ENCODE results near the gene C8B.

Gene C8B

GRCh38 chr1:56915960-56916359 lies 49.9 kb downstream of the C8B start:
- Histone ChIP-seq H3K36me3 (ENCODE audit: control insufficient read depth, insufficient read depth, low read length, severe bottlenecking) (no peaks in the 10 kb centered on the region), H3K9ac (ENCODE audit: low read length) (no peak overlapping the region), H3K9me3 (ENCODE audit: control insufficient read depth, low read length) (no peaks in the 10 kb centered on the region), H3K4me3 (ENCODE audit: low read length) (no peak overlapping the region), H3K27me3 (replicated peaks; ENCODE audit: control insufficient read depth, insufficient read depth, low read length) (no peaks in the 10 kb centered on the region), H3K4me1 (ENCODE audit: control insufficient read depth, insufficient read depth, low read length) (peaks cover 23% of the 10 kb centered on the region)
- DNase-seq (ENCODE audit: low read depth), result no peak

- no peak for DNase-seq (ENCODE audit: low read depth)
- H3K27me3 ChIP-seq (replicated peaks; ENCODE audit: control insufficient read depth, insufficient read depth, low read length), result no peaks in the 10 kb centered on the region
- peaks cover 39% of the 10 kb centered on the region for H3K4me1 ChIP-seq (ENCODE audit: control insufficient read depth, insufficient read depth, low read length)
- H3K36me3 ChIP-seq (ENCODE audit: control insufficient read depth, insufficient read depth, low read length, severe bottlenecking), result no peaks in the 10 kb centered on the region
- H3K9me3 ChIP-seq (ENCODE audit: control insufficient read depth, low read length), result no peaks in the 10 kb centered on the region
- no peak overlapping the region for H3K4me3 ChIP-seq (ENCODE audit: low read length)
- H3K9ac ChIP-seq (ENCODE audit: low read length), result no peak overlapping the region
These were observed 53.5 kb downstream of the C8B start for GRCh38 chr1:56912325-56912724.

GRCh38 chr1:56911098-56911938 lies 54.5 kb downstream of the C8B start:
- DNase-seq (ENCODE audit: low read depth), result no peak
- Histone ChIP-seq H3K9me3 (ENCODE audit: control insufficient read depth, low read length) (no peaks in the 10 kb centered on the region), H3K4me3 (ENCODE audit: low read length) (no peak overlapping the region)

GRCh38 chr1:56910441-56910985 lies 55.3 kb downstream of the C8B start:
- no peak overlapping the region for H3K4me3 ChIP-seq (ENCODE audit: low read length)

More at GRCh38 chr1:56911098-56911938, 54.5 kb downstream of the C8B start:
- Histone ChIP-seq H3K4me1 (ENCODE audit: control insufficient read depth, insufficient read depth, low read length) (peaks cover 39% of the 10 kb centered on the region), H3K27me3 (replicated peaks; ENCODE audit: control insufficient read depth, insufficient read depth, low read length) (no peaks in the 10 kb centered on the region), H3K9ac (ENCODE audit: low read length) (no peak overlapping the region), H3K36me3 (ENCODE audit: control insufficient read depth, insufficient read depth, low read length, severe bottlenecking) (no peaks in the 10 kb centered on the region)

GRCh38 chr1:56908619-56909221 lies 57.1 kb downstream of the C8B start:
- H3K4me1 ChIP-seq (ENCODE audit: control insufficient read depth, insufficient read depth, low read length), result peaks cover 39% of the 10 kb centered on the region
- no peaks in the 10 kb centered on the region for H3K27me3 ChIP-seq (replicated peaks; ENCODE audit: control insufficient read depth, insufficient read depth, low read length)
- no peaks in the 10 kb centered on the region for H3K36me3 ChIP-seq (ENCODE audit: control insufficient read depth, insufficient read depth, low read length, severe bottlenecking)
- H3K9ac ChIP-seq (ENCODE audit: low read length), result no peak overlapping the region
- no peak overlapping the region for H3K4me3 ChIP-seq (ENCODE audit: low read length)
- DNase-seq (ENCODE audit: low read depth), result peak; percentile 7
- H3K9me3 ChIP-seq (ENCODE audit: control insufficient read depth, low read length), result no peaks in the 10 kb centered on the region

More at GRCh38 chr1:56910441-56910985, 55.3 kb downstream of the C8B start:
- H3K27me3 ChIP-seq (replicated peaks; ENCODE audit: control insufficient read depth, insufficient read depth, low read length), result no peaks in the 10 kb centered on the region
- no peak for DNase-seq (ENCODE audit: low read depth)
- no peaks in the 10 kb centered on the region for H3K9me3 ChIP-seq (ENCODE audit: control insufficient read depth, low read length)
- H3K36me3 ChIP-seq (ENCODE audit: control insufficient read depth, insufficient read depth, low read length, severe bottlenecking), result no peaks in the 10 kb centered on the region
- peaks cover 39% of the 10 kb centered on the region for H3K4me1 ChIP-seq (ENCODE audit: control insufficient read depth, insufficient read depth, low read length)
- H3K9ac ChIP-seq (ENCODE audit: low read length), result no peak overlapping the region

- Histone ChIP-seq H3K9ac (ENCODE audit: low read length) (no peak overlapping the region), H3K4me1 (ENCODE audit: control insufficient read depth, insufficient read depth, low read length) (peaks cover 32% of the 10 kb centered on the region)
These were observed 60.1 kb downstream of the C8B start for GRCh38 chr1:56905667-56906066.

GRCh38 chr1:56904663-56905397 lies 61.0 kb downstream of the C8B start:
- Histone ChIP-seq H3K4me3 (ENCODE audit: low read length) (no peak overlapping the region), H3K9me3 (ENCODE audit: control insufficient read depth, low read length) (no peaks in the 10 kb centered on the region), H3K27me3 (replicated peaks; ENCODE audit: control insufficient read depth, insufficient read depth, low read length) (no peaks in the 10 kb centered on the region), H3K4me1 (ENCODE audit: control insufficient read depth, insufficient read depth, low read length) (peaks cover 25% of the 10 kb centered on the region), H3K9ac (ENCODE audit: low read length) (no peak overlapping the region), H3K36me3 (ENCODE audit: control insufficient read depth, insufficient read depth, low read length, severe bottlenecking) (no peaks in the 10 kb centered on the region)
- DNase-seq (ENCODE audit: low read depth), result no peak

More at GRCh38 chr1:56905667-56906066, 60.1 kb downstream of the C8B start:
- Histone ChIP-seq H3K36me3 (ENCODE audit: control insufficient read depth, insufficient read depth, low read length, severe bottlenecking) (no peaks in the 10 kb centered on the region), H3K9me3 (ENCODE audit: control insufficient read depth, low read length) (no peaks in the 10 kb centered on the region), H3K4me3 (ENCODE audit: low read length) (no peak overlapping the region), H3K27me3 (replicated peaks; ENCODE audit: control insufficient read depth, insufficient read depth, low read length) (no peaks in the 10 kb centered on the region)
- no peak for DNase-seq (ENCODE audit: low read depth)

GRCh38 chr1:56903778-56904177 lies 62.0 kb downstream of the C8B start:
- no peak for DNase-seq (ENCODE audit: low read depth)
- no peak overlapping the region for H3K9ac ChIP-seq (ENCODE audit: low read length)

GRCh38 chr1:56901716-56902115 lies 64.1 kb downstream of the C8B start:
- DNase-seq (ENCODE audit: low read depth), result peak; percentile 5
- H3K27me3 ChIP-seq (replicated peaks; ENCODE audit: control insufficient read depth, insufficient read depth, low read length), result no peaks in the 10 kb centered on the region
- no peak overlapping the region for H3K4me3 ChIP-seq (ENCODE audit: low read length)
- no peak overlapping the region for H3K9ac ChIP-seq (ENCODE audit: low read length)
- peaks cover 19% of the 10 kb centered on the region for H3K4me1 ChIP-seq (ENCODE audit: control insufficient read depth, insufficient read depth, low read length)
- no peaks in the 10 kb centered on the region for H3K36me3 ChIP-seq (ENCODE audit: control insufficient read depth, insufficient read depth, low read length, severe bottlenecking)
- no peaks in the 10 kb centered on the region for H3K9me3 ChIP-seq (ENCODE audit: control insufficient read depth, low read length)

More at GRCh38 chr1:56903778-56904177, 62.0 kb downstream of the C8B start:
- Histone ChIP-seq H3K4me3 (ENCODE audit: low read length) (no peak overlapping the region), H3K9me3 (ENCODE audit: control insufficient read depth, low read length) (no peaks in the 10 kb centered on the region), H3K36me3 (ENCODE audit: control insufficient read depth, insufficient read depth, low read length, severe bottlenecking) (no peaks in the 10 kb centered on the region), H3K4me1 (ENCODE audit: control insufficient read depth, insufficient read depth, low read length) (peaks cover 14% of the 10 kb centered on the region), H3K27me3 (replicated peaks; ENCODE audit: control insufficient read depth, insufficient read depth, low read length) (no peaks in the 10 kb centered on the region)

- no peaks in the 10 kb centered on the region for H3K36me3 ChIP-seq (ENCODE audit: control insufficient read depth, insufficient read depth, low read length, severe bottlenecking)
- H3K9ac ChIP-seq (ENCODE audit: low read length), result no peak overlapping the region
- H3K4me1 ChIP-seq (ENCODE audit: control insufficient read depth, insufficient read depth, low read length), result peaks cover 19% of the 10 kb centered on the region
- no peak overlapping the region for H3K4me3 ChIP-seq (ENCODE audit: low read length)
- no peak for DNase-seq (ENCODE audit: low read depth)
- no peaks in the 10 kb centered on the region for H3K9me3 ChIP-seq (ENCODE audit: control insufficient read depth, low read length)
- no peaks in the 10 kb centered on the region for H3K27me3 ChIP-seq (replicated peaks; ENCODE audit: control insufficient read depth, insufficient read depth, low read length)
These were observed 66.9 kb downstream of the C8B start for GRCh38 chr1:56898879-56899278.

- H3K27me3 ChIP-seq (replicated peaks; ENCODE audit: control insufficient read depth, insufficient read depth, low read length), result no peaks in the 10 kb centered on the region
- no peak for DNase-seq (ENCODE audit: low read depth)
- H3K9me3 ChIP-seq (ENCODE audit: control insufficient read depth, low read length), result no peaks in the 10 kb centered on the region
- no peak overlapping the region for H3K9ac ChIP-seq (ENCODE audit: low read length)
- H3K4me3 ChIP-seq (ENCODE audit: low read length), result no peak overlapping the region
- H3K36me3 ChIP-seq (ENCODE audit: control insufficient read depth, insufficient read depth, low read length, severe bottlenecking), result no peaks in the 10 kb centered on the region
- peaks cover 19% of the 10 kb centered on the region for H3K4me1 ChIP-seq (ENCODE audit: control insufficient read depth, insufficient read depth, low read length)
These were observed 67.8 kb downstream of the C8B start for GRCh38 chr1:56898005-56898373.
